WI38 (cell line): ENCODE results near the gene TPRKB.
"Not testable (repeated sequence)": the region's sequence is repeated elsewhere in the genome, so short reads cannot be mapped to it uniquely, and the experiment has no call there.

Experiments used
- H3K4me3 ChIP-seq: 2 replicates; pipeline ENCODE4 v1.5.1; 2011; ENCODE audit warnings: low read depth, mild to moderate bottlenecking, control low read depth, low read length
- CTCF ChIP-seq: IDR thresholded peaks from 2 replicates; pipeline ENCODE4 v1.5.1; 2012; ENCODE audit warnings: low read depth, mild to moderate bottlenecking, control low read depth, low read length

TPRKB gene

GRCh38 chr2:73759285-73759764 is 22.2 kb upstream of the TPRKB start:
- no peak for TF ChIP-seq CTCF
- no peak overlapping the region for H3K4me3 ChIP-seq

- not testable (repeated sequence) for H3K4me3 ChIP-seq
These were observed 17.2 kb upstream of the TPRKB start for GRCh38 chr2:73754332-73754731.

- TF ChIP-seq CTCF, result no peak
- no peak overlapping the region for H3K4me3 ChIP-seq
These were observed 12.2 kb upstream of the TPRKB start for GRCh38 chr2:73749314-73749713.

- no peak for TF ChIP-seq CTCF
- H3K4me3 ChIP-seq, result no peak overlapping the region
These were observed 9.7 kb upstream of the TPRKB start for GRCh38 chr2:73746877-73747208.

GRCh38 chr2:73746015-73746876 is 9.1 kb upstream of the TPRKB start:
- no peak overlapping the region for H3K4me3 ChIP-seq
- no peak for TF ChIP-seq CTCF

GRCh38 chr2:73740767-73741166 is 3.6 kb upstream of the TPRKB start:
- no peak overlapping the region for H3K4me3 ChIP-seq
- no peak for TF ChIP-seq CTCF

- no peak overlapping the region for H3K4me3 ChIP-seq
- no peak for TF ChIP-seq CTCF
These were observed 2.0 kb upstream of the TPRKB start for GRCh38 chr2:73739101-73739500.

- no peak for TF ChIP-seq CTCF
- peak overlapping the region; percentile 83 for H3K4me3 ChIP-seq
These were observed 767 bp downstream of the TPRKB start for GRCh38 chr2:73736378-73736777.
